ENCODE results near the gene IL36B.

The IL36B gene

GRCh38 chr2:113056521-113056920, 3.9 kb upstream of the IL36B start:
- Histone ChIP-seq H3K27me3 (ENCODE audit: insufficient read depth, low read depth) (no peaks in the 10 kb centered on the region), H2AFZ (ENCODE audit: low read depth) (no peak overlapping the region), H3K4me3 (IDR thresholded peaks at IDR 0.05; ENCODE audit: insufficient read depth, low read depth, low read length) (no peak overlapping the region), H3K79me2 (ENCODE audit: insufficient read depth, low read depth) (no peaks in the 10 kb centered on the region), H3K9ac (no peak overlapping the region), H3K4me1 (ENCODE audit: low read depth, poor library complexity, severe bottlenecking) (no peaks in the 10 kb centered on the region), H3K27ac (no peak overlapping the region), H3K36me3 (ENCODE audit: insufficient read depth) (no peaks in the 10 kb centered on the region), H3K4me2 (no peak overlapping the region), H4K20me1 (ENCODE audit: insufficient read depth) (no peaks in the 10 kb centered on the region)
- TF ChIP-seq CTCF (conservative IDR thresholded peaks at IDR 0.05; ENCODE audit: low read depth, low read length), result no peak

- Histone ChIP-seq H3K27me3 (ENCODE audit: insufficient read depth, low read depth) (no peaks in the 10 kb centered on the region), H3K4me3 (IDR thresholded peaks at IDR 0.05; ENCODE audit: insufficient read depth, low read depth, low read length) (no peak overlapping the region), H2AFZ (ENCODE audit: low read depth) (no peak overlapping the region), H3K9ac (no peak overlapping the region), H3K79me2 (ENCODE audit: insufficient read depth, low read depth) (no peaks in the 10 kb centered on the region), H3K4me1 (ENCODE audit: low read depth, poor library complexity, severe bottlenecking) (no peaks in the 10 kb centered on the region), H3K36me3 (ENCODE audit: insufficient read depth) (no peaks in the 10 kb centered on the region), H3K27ac (no peak overlapping the region), H3K4me2 (no peak overlapping the region), H4K20me1 (ENCODE audit: insufficient read depth) (no peaks in the 10 kb centered on the region)
- TF ChIP-seq CTCF (conservative IDR thresholded peaks at IDR 0.05; ENCODE audit: low read depth, low read length), result no peak
Observed at GRCh38 chr2:113054066-113054465, 1.4 kb upstream of the IL36B start.

- Histone ChIP-seq H2AFZ (ENCODE audit: low read depth) (no peak overlapping the region), H3K4me3 (IDR thresholded peaks at IDR 0.05; ENCODE audit: insufficient read depth, low read depth, low read length) (no peak overlapping the region), H3K36me3 (ENCODE audit: insufficient read depth) (no peaks in the 10 kb centered on the region), H4K20me1 (ENCODE audit: insufficient read depth) (no peaks in the 10 kb centered on the region), H3K27ac (no peak overlapping the region), H3K9ac (no peak overlapping the region), H3K79me2 (ENCODE audit: insufficient read depth, low read depth) (no peaks in the 10 kb centered on the region), H3K27me3 (ENCODE audit: insufficient read depth, low read depth) (no peaks in the 10 kb centered on the region), H3K4me1 (ENCODE audit: low read depth, poor library complexity, severe bottlenecking) (no peaks in the 10 kb centered on the region), H3K4me2 (no peak overlapping the region)
- TF ChIP-seq CTCF (conservative IDR thresholded peaks at IDR 0.05; ENCODE audit: low read depth, low read length), result no peak
Observed at GRCh38 chr2:113053666-113054065, 999 bp upstream of the IL36B start.

- Histone ChIP-seq H3K79me2 (ENCODE audit: insufficient read depth, low read depth) (no peaks in the 10 kb centered on the region), H3K9ac (no peak overlapping the region), H3K27me3 (ENCODE audit: insufficient read depth, low read depth) (no peaks in the 10 kb centered on the region), H3K4me3 (IDR thresholded peaks at IDR 0.05; ENCODE audit: insufficient read depth, low read depth, low read length) (no peak overlapping the region), H3K36me3 (ENCODE audit: insufficient read depth) (no peaks in the 10 kb centered on the region), H3K4me1 (ENCODE audit: low read depth, poor library complexity, severe bottlenecking) (no peaks in the 10 kb centered on the region), H3K27ac (no peak overlapping the region), H4K20me1 (ENCODE audit: insufficient read depth) (no peaks in the 10 kb centered on the region), H2AFZ (ENCODE audit: low read depth) (no peak overlapping the region), H3K4me2 (no peak overlapping the region)
- TF ChIP-seq CTCF (conservative IDR thresholded peaks at IDR 0.05; ENCODE audit: low read depth, low read length), result no peak
Observed at GRCh38 chr2:113050921-113051895, 1.5 kb downstream of the IL36B start.
